Bladder microvascular endothelial cell (primary cell): Measurements from ENCODE around the gene WDR54. TPM values are rescaled to one million over a fixed set of nuclear protein-coding genes. Genes with fewer than 3 reads are reported as not detected.

ENCODE experiments used
- total RNA-seq: library from RNA; depleted of rRNA; stranded (reverse); fragments of >200 nt; gene quantifications from 2 replicates; pipeline ENCODE4 v1.2.3, GENCODE V29; 2014

Gene WDR54
- 23.2 and 38.9 TPM in 2 replicates for total RNA-seq

GRCh38 chr2:74421221-74421870 is at the start of gene WDR54, which contains the start of gene C2orf81:
TSS of gene WDR54 (plus strand) at chr2:74421730. CDS start at chr2:74422154, 424 bp downstream.
TSS of gene C2orf81 (minus strand) at chr2:74421619. CDS start at chr2:74421560, 59 bp downstream.

GRCh38 chr2:74379851-74380789 is 41.4 kb upstream of the WDR54 start, which contains the start of gene DCTN1:
TSS of gene DCTN1 (minus strand) at chr2:74380311. CDS start at chr2:74380037, 274 bp downstream.

GRCh38 chr2:74441690-74442482 is 20.4 kb downstream of the WDR54 start, which contains the start of gene RTKN:
TSS of gene RTKN (minus strand) at chr2:74441937. CDS start at chr2:74441816, 121 bp downstream.

GRCh38 chr2:74454654-74455511 is 33.4 kb downstream of the WDR54 start, which contains the start of gene INO80B:
TSS of gene INO80B (plus strand) at chr2:74455087. CDS start at chr2:74455117, 30 bp downstream.

GRCh38 chr2:74458132-74458937 is 36.8 kb downstream of the WDR54 start, which contains the start of gene WBP1:
TSS of gene WBP1 (plus strand) at chr2:74458438. CDS start at chr2:74458603, 165 bp downstream.

GRCh38 chr2:74472086-74472944 is 50.8 kb downstream of the WDR54 start, which contains the start of gene MRPL53:
TSS of gene MRPL53 (minus strand) at chr2:74472680. CDS start at chr2:74472660, 20 bp downstream.

Other genes with a start within 250 kb of the WDR54 start
- 69.9 and 76.5 TPM in 2 replicates for gene MOB1A, start 242.9 kb upstream of the WDR54 start, total RNA-seq
- gene MTHFD2, start 223.1 kb upstream of the WDR54 start, total RNA-seq, result 66.2 and 90.8 TPM in 2 replicates
- gene SLC4A5, start 78.3 kb upstream of the WDR54 start, total RNA-seq, result 0.38 TPM in 1 of 2 replicates, not detected in the other
- gene DCTN1, start 41.4 kb upstream of the WDR54 start, total RNA-seq, result 101 and 183 TPM in 2 replicates
- gene C2orf81, start 111 bp upstream of the WDR54 start, total RNA-seq, result 0.13 and 0.16 TPM in 2 replicates
- 3.2 and 30.9 TPM in 2 replicates for gene RTKN, start 20.2 kb downstream of the WDR54 start, total RNA-seq
- gene INO80B, start 33.4 kb downstream of the WDR54 start, total RNA-seq, result 6.6 and 11.4 TPM in 2 replicates
- 25.9 and 49.3 TPM in 2 replicates for gene WBP1, start 36.7 kb downstream of the WDR54 start, total RNA-seq
- gene MOGS, start 43.7 kb downstream of the WDR54 start, total RNA-seq, result 46.6 and 63.2 TPM in 2 replicates
- gene MRPL53, start 51.0 kb downstream of the WDR54 start, total RNA-seq, result 36.4 and 43.2 TPM in 2 replicates
- 12.6 and 21.5 TPM in 2 replicates for gene CCDC142, start 61.3 kb downstream of the WDR54 start, total RNA-seq
- gene TTC31, start 61.4 kb downstream of the WDR54 start, total RNA-seq, result 6.0 and 12.3 TPM in 2 replicates
- 1.3 and 1.9 TPM in 2 replicates for gene LBX2, start 77.9 kb downstream of the WDR54 start, total RNA-seq
- gene PCGF1, start 86.0 kb downstream of the WDR54 start, total RNA-seq, result 9.7 and 12.0 TPM in 2 replicates
- gene TLX2, start 92.7 kb downstream of the WDR54 start, total RNA-seq, result not detected in 2 replicates
- gene DQX1, start 104.5 kb downstream of the WDR54 start, total RNA-seq, result 0.16 TPM in 1 of 2 replicates, not detected in the other
- gene AUP1, start 108.0 kb downstream of the WDR54 start, total RNA-seq, result 92.4 and 104 TPM in 2 replicates
- 38.4 and 43.9 TPM in 2 replicates for gene HTRA2, start 108.2 kb downstream of the WDR54 start, total RNA-seq
- 1.4 and 1.8 TPM in 2 replicates for gene LOXL3, start 132.2 kb downstream of the WDR54 start, total RNA-seq
- gene DOK1, start 133.0 kb downstream of the WDR54 start, total RNA-seq, result 14.4 and 18.3 TPM in 2 replicates
- not detected in 2 replicates for gene M1AP, start 226.6 kb downstream of the WDR54 start, total RNA-seq
- 2.3 and 7.0 TPM in 2 replicates for gene SEMA4F, start 232.5 kb downstream of the WDR54 start, total RNA-seq